SK-N-SH treated with all-trans-retinoic acid at 6 μM for 48 hours (cell line): ENCODE data around the gene PIH1D1.

ENCODE experiments used
- ATAC-seq: fragments of 200-7000 bp; cut with Tn5 transposase; 3 replicates; pipeline ENCODE4 v1.9.1; 2020; ENCODE audit warnings: mild to moderate bottlenecking, moderate library complexity
- ARNTL ChIP-seq: fragments of 450-650 bp; formaldehyde crosslinking; IDR thresholded peaks from 2 replicates; pipeline ENCODE4 v1.5.0; 2020; ENCODE audit warnings: low read depth, mild to moderate bottlenecking, moderate library complexity, borderline replicate concordance
- BACH2 ChIP-seq: fragments of 250-450 bp; sonication (Bioruptor Pico); IDR thresholded peaks from 2 replicates; pipeline ENCODE4 v1.9.0; 2021; ENCODE audit warnings: mild to moderate bottlenecking, borderline replicate concordance
- CREB5 ChIP-seq: fragments of 250-450 bp; sonication (Bioruptor Pico); IDR thresholded peaks from 2 replicates; pipeline ENCODE4 v1.5.1; 2020; ENCODE audit warnings: low read depth, mild to moderate bottlenecking, moderate library complexity
- CSDC2 ChIP-seq: fragments of 250-450 bp; sonication (Bioruptor Pico); IDR thresholded peaks from 2 replicates; pipeline ENCODE4 v1.5.0; 2020; ENCODE audit warnings: mild to moderate bottlenecking, moderate library complexity
- ESRRG ChIP-seq: fragments of 250-450 bp; sonication (Bioruptor Pico); IDR thresholded peaks from 2 replicates; pipeline ENCODE4 v1.6.1; 2021; ENCODE audit warnings: mild to moderate bottlenecking
- GLIS3 ChIP-seq: fragments of 250-450 bp; sonication (Bioruptor Pico); IDR thresholded peaks from 2 replicates; pipeline ENCODE4 v1.5.0; 2020; ENCODE audit warnings: mild to moderate bottlenecking, moderate library complexity
- ISL1 ChIP-seq: fragments of 250-450 bp; sonication (Bioruptor Pico); IDR thresholded peaks from 2 replicates; pipeline ENCODE4 v2.1.2; 2022; ENCODE audit warnings: mild to moderate bottlenecking, moderate library complexity
- OSR1 ChIP-seq: fragments of 250-450 bp; sonication (Bioruptor Pico); IDR thresholded peaks from 2 replicates; pipeline ENCODE4 v1.8.0; 2022; ENCODE audit warnings: moderate library complexity, mild to moderate bottlenecking, inconsistent platforms
- PATZ1 ChIP-seq: fragments of 250-450 bp; sonication (Bioruptor Pico); IDR thresholded peaks from 2 replicates; pipeline ENCODE4 v1.8.0; 2020; ENCODE audit warnings: mild to moderate bottlenecking, moderate library complexity, borderline replicate concordance
- PPARA ChIP-seq: fragments of 250-450 bp; sonication (Bioruptor Pico); IDR thresholded peaks from 2 replicates; pipeline ENCODE4 v1.5.0; 2020; ENCODE audit warnings: mild to moderate bottlenecking, borderline replicate concordance
- RARB ChIP-seq: fragments of 250-450 bp; sonication (Bioruptor Pico); IDR thresholded peaks from 2 replicates; pipeline ENCODE4 v1.8.0; 2021; ENCODE audit warnings: mild to moderate bottlenecking, moderate library complexity
- SNAI2 ChIP-seq: fragments of 250-450 bp; sonication (Bioruptor Pico); IDR thresholded peaks from 2 replicates; pipeline ENCODE4 v1.5.0; 2020; ENCODE audit warnings: mild to moderate bottlenecking, moderate library complexity
- TCF4 ChIP-seq: fragments of 250-450 bp; sonication (Bioruptor Pico); IDR thresholded peaks from 2 replicates; pipeline ENCODE4 v1.8.0; 2021; ENCODE audit warnings: mild to moderate bottlenecking, moderate library complexity, borderline replicate concordance
- TOX ChIP-seq: fragments of 250-450 bp; sonication (Bioruptor Pico); IDR thresholded peaks from 2 replicates; pipeline ENCODE4 v1.8.0; 2021; ENCODE audit warnings: mild to moderate bottlenecking, moderate library complexity, borderline replicate concordance
- TSHZ2 ChIP-seq: fragments of 250-450 bp; sonication (Bioruptor Pico); IDR thresholded peaks from 2 replicates; pipeline ENCODE4 v1.5.0; 2020; ENCODE audit warnings: mild to moderate bottlenecking, moderate library complexity
- ZC3H10 ChIP-seq: fragments of 250-450 bp; sonication (Bioruptor Pico); IDR thresholded peaks from 2 replicates; pipeline ENCODE4 v1.5.1; 2021; ENCODE audit warnings: mild to moderate bottlenecking, moderate library complexity
- ZFP3 ChIP-seq: fragments of 250-450 bp; sonication (Bioruptor Pico); IDR thresholded peaks from 2 replicates; pipeline ENCODE4 v1.5.0; 2020; ENCODE audit warnings: mild to moderate bottlenecking, moderate library complexity
- ZNF565 ChIP-seq: fragments of 450-650 bp; formaldehyde crosslinking; conservative IDR thresholded peaks from 2 replicates; pipeline ENCODE4 v1.5.0; 2020; ENCODE audit warnings: low read depth, mild to moderate bottlenecking, moderate library complexity
- ZNF8 ChIP-seq: fragments of 450-650 bp; formaldehyde crosslinking; IDR thresholded peaks from 2 replicates; pipeline ENCODE4 v1.5.0; 2020; ENCODE audit warnings: mild to moderate bottlenecking, moderate library complexity
- TF ChIP-seq, protein P1 (sequence below): fragments of 250-450 bp; sonication (Bioruptor Pico); IDR thresholded peaks from 2 replicates; pipeline ENCODE4 v1.5.1; 2021; ENCODE audit warnings: mild to moderate bottlenecking, moderate library complexity

Gene PIH1D1

GRCh38 chr19:49465371-49465770 is 13.8 kb upstream of the PIH1D1 start:
- TF ChIP-seq ZFP3 (CRISPR knock-in tag), result no peak
- no peak for TF ChIP-seq PATZ1 (CRISPR knock-in tag)
- no peak for TF ChIP-seq ZNF8 (CRISPR knock-in tag)
- no peak for TF ChIP-seq OSR1
- no peak for TF ChIP-seq CREB5 (CRISPR knock-in tag)
- no peak for ATAC-seq

GRCh38 chr19:49463960-49464740 is 12.5 kb upstream of the PIH1D1 start:
- TF ChIP-seq OSR1 (no peak), ZFP3 (CRISPR knock-in tag) (no peak), ZNF8 (CRISPR knock-in tag) (no peak), BACH2 (CRISPR knock-in tag) (no peak), TSHZ2 (CRISPR knock-in tag) (no peak), ZNF565 (CRISPR knock-in tag) (no peak), TCF4 (no peak), ESRRG (CRISPR knock-in tag) (no peak), SNAI2 (CRISPR knock-in tag) (no peak), ISL1 (CRISPR knock-in tag) (no peak), PATZ1 (CRISPR knock-in tag) (no peak), CREB5 (CRISPR knock-in tag) (no peak), TOX (no peak), PPARA (no peak)
- TF ChIP-seq, protein P1, sequence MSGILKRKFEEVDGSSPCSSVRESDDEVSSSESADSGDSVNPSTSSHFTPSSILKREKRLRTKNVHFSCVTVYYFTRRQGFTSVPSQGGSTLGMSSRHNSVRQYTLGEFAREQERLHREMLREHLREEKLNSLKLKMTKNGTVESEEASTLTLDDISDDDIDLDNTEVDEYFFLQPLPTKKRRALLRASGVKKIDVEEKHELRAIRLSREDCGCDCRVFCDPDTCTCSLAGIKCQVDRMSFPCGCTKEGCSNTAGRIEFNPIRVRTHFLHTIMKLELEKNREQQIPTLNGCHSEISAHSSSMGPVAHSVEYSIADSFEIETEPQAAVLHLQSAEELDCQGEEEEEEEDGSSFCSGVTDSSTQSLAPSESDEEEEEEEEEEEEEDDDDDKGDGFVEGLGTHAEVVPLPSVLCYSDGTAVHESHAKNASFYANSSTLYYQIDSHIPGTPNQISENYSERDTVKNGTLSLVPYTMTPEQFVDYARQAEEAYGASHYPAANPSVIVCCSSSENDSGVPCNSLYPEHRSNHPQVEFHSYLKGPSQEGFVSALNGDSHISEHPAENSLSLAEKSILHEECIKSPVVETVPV (CRISPR knock-in tag), result no peak
- ATAC-seq, result no peak

- no peak for ATAC-seq
- TF ChIP-seq ZC3H10 (CRISPR knock-in tag) (no peak), CSDC2 (CRISPR knock-in tag) (no peak), ISL1 (CRISPR knock-in tag) (no peak), ESRRG (CRISPR knock-in tag) (no peak), TOX (no peak), GLIS3 (CRISPR knock-in tag) (no peak), RARB (CRISPR knock-in tag) (no peak), ARNTL (CRISPR knock-in tag) (no peak), CREB5 (CRISPR knock-in tag) (no peak), ZNF565 (CRISPR knock-in tag) (no peak), PPARA (no peak), TCF4 (no peak)
These were observed 10.9 kb upstream of the PIH1D1 start for GRCh38 chr19:49462492-49462891.
